Measurements from ENCODE around the gene CFAP92.

- TF ChIP-seq CTCF (IDR thresholded peaks at IDR 0.05) (no peak), POLR2A (IDR thresholded peaks at IDR 0.05) (no peak)
These were observed 988 bp upstream of the CFAP92 start for GRCh38 chr3:128994581-128995546.

Data from thyroid gland (tissue), 4 donors.